Esophagus muscularis mucosa (tissue), 4 donors: ENCODE measurements around the gene ARHGAP6.

ENCODE experiments used
- CTCF ChIP-seq, 3 experiments: fragments of 200-600 bp in 2 of 3; fragments of 450-650 bp in 1 of 3; sonication (generic) in 2 of 3; IDR thresholded peaks; one replicate each; pipeline ENCODE4 v1.5.1; 2017 to 2019; ENCODE audit warnings: antibody characterized with exemption in 3 of 3, mild to moderate bottlenecking in 2 of 3, moderate library complexity in 1 of 3
- EP300 ChIP-seq: sonication (generic); formaldehyde crosslinking; IDR thresholded peaks from one replicate; pipeline ENCODE4 v1.6.1; 2017; ENCODE audit warnings: antibody characterized with exemption
- POLR2A ChIP-seq: fragments of 450-650 bp; IDR thresholded peaks from one replicate; pipeline ENCODE4 v1.6.1; 2017; ENCODE audit warnings: antibody characterized with exemption, moderate library complexity, mild to moderate bottlenecking, low read depth
- POLR2AphosphoS5 ChIP-seq, 2 donors: sonication (generic); formaldehyde crosslinking; IDR thresholded peaks; one replicate each; pipeline ENCODE4 v1.6.1; 2017; ENCODE audit warnings: antibody characterized with exemption in 2 of 2

GRCh38 chrX:11577603-11578002 lies 88.1 kb downstream of the ARHGAP6 start:
- TF ChIP-seq POLR2A (no peak), CTCF (IDR thresholded peaks at IDR 0.05) (no peak), EP300 (no peak), POLR2AphosphoS5 (IDR thresholded peaks at IDR 0.05) (no peak)
